CD14-positive monocyte (primary cell): ENCODE data around the gene MYO3B. TPM values are rescaled to one million over a fixed set of nuclear protein-coding genes. Genes with fewer than 3 reads are reported as not detected.

Source experiments
- DNase-seq, 3 donors: peaks; one replicate each; pipeline ENCODE4 v3.0.0-alpha.2; 2011 to 2022
- H2AFZ ChIP-seq: 2 replicates; pipeline ENCODE4 v1.6.0; 2012; ENCODE audit warnings: mild to moderate bottlenecking, low read depth, low read length, inconsistent platforms; ENCODE audit not compliant: insufficient read depth, poor library complexity, severe bottlenecking
- H3K27ac ChIP-seq, 2 donors: 1 replicate in 1 of 2; 2 replicates in 1 of 2; pipeline ENCODE4 v1.5.1; 2012 to 2013; ENCODE audit warnings: low read length in 2 of 2, control low read depth in 1 of 2, inconsistent platforms in 1 of 2, low read depth in 1 of 2, mild to moderate bottlenecking in 1 of 2
- H3K27me3 ChIP-seq, 2 donors: one replicate each; pipeline versions ENCODE4 v1.6.0 to v1.6.1; 2011 to 2013; ENCODE audit warnings: low read length in 2 of 2; ENCODE audit not compliant: control insufficient read depth in 2 of 2, insufficient read depth in 2 of 2
- H3K36me3 ChIP-seq, 2 donors: replicated peaks in 1 of 2; 1 replicate in 1 of 2; 2 replicates in 1 of 2; pipeline versions ENCODE4 v1.5.1 to v1.6.1; 2012 to 2013; ENCODE audit warnings: low read length in 2 of 2, control low read depth in 1 of 2, inconsistent platforms in 1 of 2, mild to moderate bottlenecking in 1 of 2; ENCODE audit not compliant: insufficient read depth in 2 of 2, control insufficient read depth in 1 of 2
- H3K4me1 ChIP-seq, 2 donors: 1 replicate in 1 of 2; 2 replicates in 1 of 2; pipeline versions ENCODE4 v1.5.1 to v1.6.1; 2012 to 2013; ENCODE audit warnings: low read length in 2 of 2, control low read depth in 1 of 2, inconsistent platforms in 1 of 2, mild to moderate bottlenecking in 1 of 2, moderate library complexity in 1 of 2; ENCODE audit not compliant: insufficient read depth in 2 of 2, control insufficient read depth in 1 of 2
- H3K4me2 ChIP-seq: replicated peaks from 2 replicates; pipeline ENCODE3; 2012; ENCODE audit warnings: low read length, moderate library complexity, mild to moderate bottlenecking; ENCODE audit not compliant: poor library complexity, severe bottlenecking; ENCODE audit errors: extremely low read depth
- H3K4me3 ChIP-seq, 3 experiments: fragments of 200-600 bp in 1 of 3; sonication (generic) in 1 of 3; replicated peaks in 1 of 3; 1 replicate in 2 of 3; 2 replicates in 1 of 3; pipeline ENCODE4 v1.5.1; 2011 to 2013; ENCODE audit warnings: low read length in 3 of 3, mild to moderate bottlenecking in 3 of 3, control low read depth in 2 of 3, low read depth in 2 of 3, inconsistent platforms in 1 of 3, moderate library complexity in 1 of 3
- H3K79me2 ChIP-seq: 2 replicates; pipeline ENCODE4 v1.6.0; 2012; ENCODE audit warnings: mild to moderate bottlenecking, control low read depth, inconsistent platforms, low read length, moderate library complexity; ENCODE audit not compliant: insufficient read depth
- H3K9ac ChIP-seq: 2 replicates; pipeline ENCODE4 v1.6.0; 2017; ENCODE audit warnings: low read length, mild to moderate bottlenecking; ENCODE audit not compliant: insufficient read depth, poor library complexity, severe bottlenecking
- H3K9me3 ChIP-seq, 2 donors: replicated peaks in 1 of 2; 1 replicate in 1 of 2; 2 replicates in 1 of 2; pipeline versions ENCODE4 v1.5.1 to v1.6.1; 2012 to 2013; ENCODE audit warnings: low read length in 2 of 2, control low read depth in 1 of 2; ENCODE audit not compliant: control insufficient read depth in 1 of 2, insufficient read depth in 1 of 2
- H4K20me1 ChIP-seq: 2 replicates; pipeline ENCODE4 v1.6.0; 2012; ENCODE audit warnings: mild to moderate bottlenecking, low read length, control low read depth, moderate library complexity; ENCODE audit not compliant: insufficient read depth
- H3K27ac Mint-ChIP-seq, 7 donors: one replicate each; pipeline ENCODE4 v1.8.0; 2020; ENCODE audit warnings: mild to moderate bottlenecking in 7 of 7, mixed read lengths in 7 of 7, moderate library complexity in 6 of 7, inconsistent platforms in 2 of 7
- H3K27me3 Mint-ChIP-seq, 3 donors: one replicate each; pipeline ENCODE4 v1.8.0; 2021 to 2022; ENCODE audit warnings: low read depth in 3 of 3, mild to moderate bottlenecking in 3 of 3, mixed read lengths in 3 of 3, moderate library complexity in 3 of 3, inconsistent platforms in 1 of 3
- H3K36me3 Mint-ChIP-seq, 2 donors: one replicate each; pipeline ENCODE4 v1.8.0; 2020; ENCODE audit warnings: mixed read lengths in 2 of 2, inconsistent platforms in 1 of 2, mild to moderate bottlenecking in 1 of 2
- H3K4me1 Mint-ChIP-seq: one replicate; pipeline ENCODE4 v1.8.0; 2020; ENCODE audit warnings: mild to moderate bottlenecking, mixed read lengths
- H3K4me3 Mint-ChIP-seq, 2 donors: one replicate each; pipeline ENCODE4 v1.8.0; 2020; ENCODE audit warnings: mild to moderate bottlenecking in 2 of 2, mixed read lengths in 2 of 2, moderate library complexity in 1 of 2
- H3K9me3 Mint-ChIP-seq, 7 donors: one replicate each; pipeline ENCODE4 v1.8.0; 2020 to 2022; ENCODE audit warnings: mixed read lengths in 7 of 7, mild to moderate bottlenecking in 6 of 7, moderate library complexity in 6 of 7, inconsistent platforms in 2 of 7
- CTCF ChIP-seq: fragments of 200-600 bp; IDR thresholded peaks from one replicate; pipeline ENCODE4 v1.8.0; 2022; ENCODE audit warnings: antibody characterized with exemption, mild to moderate bottlenecking
- WGBS: methylation state at CpG from one replicate; pipeline ENCODE4 v1.1.5; 2013; ENCODE audit warnings: missing lambda C conversion rate; ENCODE audit not compliant: insufficient coverage; 5-methylcytosine and 5-hydroxymethylcytosine counted together
- intact Hi-C, 2 donors: fragments of 100-400 bp; cut with micrococcal nuclease; formaldehyde crosslinking; loops; one replicate each; pipeline versions ENCODE4 v1.15.0 to v1.15.1; 2023
- polyA plus RNA-seq, 3 donors: library from polyadenylated mRNA; depleted of rRNA in 1 of 3; unstranded in 2 of 3; stranded (reverse) in 1 of 3; fragments of 300-500 nt in 2 of 3; fragments of >200 nt in 1 of 3; fragmentation: Illumina TruSeq in 2 of 3; gene quantifications; 1 replicate in 2 of 3; 2 replicates in 1 of 3; pipeline ENCODE4 v1.2.3, GENCODE V29; 2012 to 2021

MYO3B gene
- polyA plus RNA-seq, 3 donors, result not detected

- H3K79me2 ChIP-seq, result no peaks in the 10 kb centered on the region
- intact Hi-C loops, result no loop called here
- WGBS, result no CpG with 5 or more reads among the region's 3 CpGs
- H3K36me3 Mint-ChIP-seq, result no peaks in the 10 kb centered on the region
- no peaks in the 10 kb centered on the region for H3K27me3 ChIP-seq
- H3K4me3 Mint-ChIP-seq, result no peak overlapping the region
- H3K9ac ChIP-seq, result no peak overlapping the region
- no peaks in the 10 kb centered on the region for H3K4me1 Mint-ChIP-seq
- TF ChIP-seq CTCF, result no peak
- no peaks in the 10 kb centered on the region for H3K4me1 ChIP-seq
- DNase-seq, result no peak
- H3K9me3 ChIP-seq, result peaks cover 0 to 3% of the 10 kb centered on the region in 2 donors
- H4K20me1 ChIP-seq, result no peaks in the 10 kb centered on the region
- no peak overlapping the region for H3K4me3 ChIP-seq
- H3K27me3 Mint-ChIP-seq, result peaks cover 0 to 3% (median 0%) of the 10 kb centered on the region in 3 donors
- H3K9me3 Mint-ChIP-seq, result peaks cover 2 to 12% (median 3%) of the 10 kb centered on the region in 7 donors
- no peak overlapping the region for H3K27ac Mint-ChIP-seq
- no peak overlapping the region for H3K27ac ChIP-seq
- no peak overlapping the region for H3K4me2 ChIP-seq
- H2AFZ ChIP-seq, result no peak overlapping the region
- no peaks in the 10 kb centered on the region for H3K36me3 ChIP-seq
These were observed 143.0 kb downstream of the MYO3B start for GRCh38 chr2:170320948-170321347.

GRCh38 chr2:170321526-170321925, 143.6 kb downstream of the MYO3B start:
- no peak for DNase-seq
- Histone ChIP-seq H4K20me1 (no peaks in the 10 kb centered on the region), H3K27ac (no peak overlapping the region), H3K9me3 (peaks cover 0 to 3% of the 10 kb centered on the region in 2 donors), H3K36me3 (no peaks in the 10 kb centered on the region), H3K4me3 (no peak overlapping the region), H3K4me2 (no peak overlapping the region), H3K9ac (no peak overlapping the region), H3K27me3 (no peaks in the 10 kb centered on the region), H2AFZ (no peak overlapping the region), H3K4me1 (no peaks in the 10 kb centered on the region), H3K79me2 (no peaks in the 10 kb centered on the region)
- TF ChIP-seq CTCF, result no peak
- Mint-ChIP-seq H3K9me3 (peaks cover 2 to 12% (median 3%) of the 10 kb centered on the region in 7 donors), H3K36me3 (no peaks in the 10 kb centered on the region), H3K4me3 (no peak overlapping the region), H3K4me1 (no peaks in the 10 kb centered on the region), H3K27ac (no peak overlapping the region), H3K27me3 (peaks cover 0 to 3% (median 0%) of the 10 kb centered on the region in 3 donors)
- intact Hi-C loops, result no loop called here
- 90% methylated on average over 3 of the region's 3 CpGs for WGBS
